Spleen (tissue), 11 donors: Measurements from ENCODE around the gene CD79B. TPM values are rescaled to one million over a fixed set of nuclear protein-coding genes. Genes with fewer than 3 reads are reported as not detected.

ENCODE experiments used
- DNase-seq: peaks from one replicate; pipeline ENCODE4 v3.0.0-alpha.2; 2020
- H3K27ac ChIP-seq, 8 donors: fragments of 200-600 bp; sonication (generic) in 7 of 8; 1 replicate in 4 of 8; 2 replicates in 4 of 8; pipeline versions ENCODE4 v1.5.0 to v1.8.0; 2016 to 2021; ENCODE audit warnings: inconsistent platforms in 4 of 8, mild to moderate bottlenecking in 4 of 8, moderate library complexity in 1 of 8
- H3K27me3 ChIP-seq, 7 donors: fragments of 200-600 bp; sonication (generic) in 6 of 7; replicated peaks in 1 of 7; 1 replicate in 4 of 7; 2 replicates in 3 of 7; pipeline versions ENCODE4 v1.5.0 to v1.8.0; 2016 to 2021; ENCODE audit warnings: inconsistent platforms in 3 of 7, mild to moderate bottlenecking in 1 of 7
- H3K36me3 ChIP-seq, 6 donors: fragments of 200-600 bp; sonication (generic) in 5 of 6; 1 replicate in 4 of 6; 2 replicates in 2 of 6; pipeline versions ENCODE4 v1.5.0 to v1.8.0; 2016 to 2021; ENCODE audit warnings: inconsistent platforms in 2 of 6
- H3K4me1 ChIP-seq, 6 donors: fragments of 200-600 bp; sonication (generic) in 5 of 6; 1 replicate in 3 of 6; 2 replicates in 3 of 6; pipeline versions ENCODE4 v1.5.0 to v1.8.0; 2016 to 2021; ENCODE audit warnings: inconsistent platforms in 3 of 6
- H3K4me3 ChIP-seq, 8 donors: fragments of 200-600 bp; sonication (generic) in 7 of 8; 1 replicate in 4 of 8; 2 replicates in 4 of 8; pipeline versions ENCODE4 v1.5.0 to v1.8.0; 2016 to 2021; ENCODE audit warnings: inconsistent platforms in 4 of 8, mild to moderate bottlenecking in 4 of 8, moderate library complexity in 2 of 8
- H3K9me3 ChIP-seq, 8 donors: fragments of 200-600 bp; sonication (generic) in 7 of 8; 1 replicate in 4 of 8; 2 replicates in 4 of 8; pipeline versions ENCODE4 v1.5.0 to v1.8.0; 2016 to 2021; ENCODE audit warnings: inconsistent platforms in 4 of 8
- POLR2A ChIP-seq, 3 donors: fragments of 450-650 bp; IDR thresholded peaks; one replicate each; pipeline ENCODE4 v1.5.1; 2017; ENCODE audit warnings: antibody characterized with exemption in 3 of 3, mild to moderate bottlenecking in 1 of 3
- POLR2AphosphoS5 ChIP-seq, 3 donors: sonication (generic); formaldehyde crosslinking; IDR thresholded peaks; one replicate each; pipeline ENCODE4 v1.5.1; 2017; ENCODE audit warnings: antibody characterized with exemption in 3 of 3
- WGBS, 5 donors: extraction: QIAGEN DNeasy Blood & Tissue Kit in 3 of 5; methylation state at CpG; one replicate each; pipeline versions ENCODE4 v1.1.5 to v1.1.7; 2013 to 2018; 5-methylcytosine and 5-hydroxymethylcytosine counted together
- intact Hi-C: fragments of 100-400 bp; cut with DNase I; formaldehyde crosslinking; loops from one replicate; pipeline ENCODE4 v1.15.0; 2023; ENCODE audit warnings: low total_unique reads
- polyA plus RNA-seq, 3 donors: library from polyadenylated mRNA; stranded (reverse); fragments of 200-250 nt; gene quantifications; one replicate each; pipeline ENCODE4 v1.2.1, GENCODE V29; 2013
- total RNA-seq, 7 donors: library from RNA; depleted of rRNA in 3 of 7; stranded (reverse); fragments of >200 nt in 3 of 7; fragmentation: NEBNext Ultra II Directional in 4 of 7; extraction: Animal tissue kit (Norgen Biotek cat#: 25700) in 4 of 7; gene quantifications; one replicate each; pipeline versions ENCODE4 v1.1.0 to v1.2.1, GENCODE V29; 2016 to 2021
- TF ChIP-seq, protein P1 (sequence below), 11 experiments: fragments of 200-600 bp in 7 of 11; fragments of 450-650 bp in 4 of 11; sonication (generic) in 4 of 11; IDR thresholded peaks in 8 of 11; conservative IDR thresholded peaks in 3 of 11; 1 replicate in 7 of 11; 2 replicates in 4 of 11; pipeline versions ENCODE4 v1.4.0 to v1.8.0; 2016 to 2021; ENCODE audit warnings: antibody characterized with exemption in 11 of 11, inconsistent platforms in 4 of 11, mild to moderate bottlenecking in 1 of 11
- donor health status: healthy with polysubstance abuse.
- donor health status: DM: no; HTN: no; CAD: no; lungs with moderate emphysema.
- donor health status: DM: no; HTN: no; CAD: no.
- donor health status: Bipolar disorder and iron deficiency.
- donor health status: healthy.
- donor health status: DM: no; HTN: no; CAD: no.
- donor health status: DM: yes; HTN: yes; CAD: no.

The CD79B gene
- total and polyA plus RNA-seq, 10 donors = 149 to 659 (median 208) TPM

GRCh38 chr17:63928966-63929695 lies 3.0 kb downstream of the CD79B start:
- H3K4me3 ChIP-seq = peak overlapping the region; percentile 51 to 95 (median 72)

DNA sequence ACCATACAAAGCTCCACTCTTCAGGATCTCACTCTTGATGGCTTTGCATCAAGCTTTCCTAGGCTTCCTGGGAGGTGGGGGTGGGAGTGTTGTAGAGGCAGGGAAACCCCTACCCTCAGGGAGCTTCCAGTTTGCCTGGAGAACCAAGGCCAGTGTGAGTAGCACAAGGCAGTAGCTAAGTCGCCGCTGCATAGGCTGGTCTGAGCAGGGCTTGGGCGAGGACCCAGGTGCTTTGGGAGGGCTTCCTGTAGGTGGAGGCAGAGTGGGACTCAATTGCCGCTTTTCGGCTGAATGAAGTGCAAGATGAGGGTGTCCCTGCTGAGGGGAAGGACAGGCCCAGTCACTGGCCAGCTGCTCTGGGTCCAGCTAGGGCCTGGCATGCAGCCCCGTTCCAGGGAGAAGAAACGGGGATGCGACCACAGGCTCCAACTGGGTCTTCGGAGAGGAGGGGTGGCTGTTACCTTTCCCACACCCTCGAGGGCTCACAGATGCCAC lies 3.9 kb downstream of the CD79B start:
- H3K4me3 ChIP-seq = peak overlapping the region in 6 of 8 donors; percentile 59 to 95 (median 74)
- H3K27me3 ChIP-seq = no peaks in the 10 kb centered on the region
- H3K9me3 ChIP-seq = no peaks in the 10 kb centered on the region
- 70 to 86% (median 76%) methylated on average over 8 to 10 of the region's 10 CpGs for WGBS, 5 donors
- H3K4me1 ChIP-seq = peaks cover 47 to 100% (median 89%) of the 10 kb centered on the region in 6 donors
- peaks cover 0 to 41% (median 19%) of the 10 kb centered on the region in 6 donors for H3K36me3 ChIP-seq
- TF ChIP-seq POLR2AphosphoS5 (IDR thresholded peaks at IDR 0.05) (peak in 1 of 3 donors; percentile 50), POLR2A (IDR thresholded peaks at IDR 0.05) (no peak)
- intact Hi-C loops = loop anchor here (10.0 kb wide), 1 partner anchor 57 kb away; no protein-coding TSS in a partner anchor
- DNase-seq = peak; percentile 73
- peak overlapping the region in 7 of 8 donors; percentile 55 to 94 (median 85) for H3K27ac ChIP-seq

More at GRCh38 chr17:63928966-63929695, 3.0 kb downstream of the CD79B start:
- WGBS, 5 donors = 78 to 95% (median 86%) methylated on average over 10 of the region's 10 CpGs
- Histone ChIP-seq H3K9me3 (no peaks in the 10 kb centered on the region), H3K4me1 (peaks cover 41 to 100% (median 87%) of the 10 kb centered on the region in 6 donors), H3K27ac (peak overlapping the region; percentile 51 to 94 (median 86)), H3K36me3 (peaks cover 0 to 41% (median 19%) of the 10 kb centered on the region in 6 donors), H3K27me3 (no peaks in the 10 kb centered on the region)
- intact Hi-C loops = loop anchor here (10.0 kb wide), 1 partner anchor 56 kb away; no protein-coding TSS in a partner anchor
- peak; percentile 74 for DNase-seq
- TF ChIP-seq POLR2A (IDR thresholded peaks at IDR 0.05) (no peak), POLR2AphosphoS5 (IDR thresholded peaks at IDR 0.05) (no peak)
- TF ChIP-seq, protein P1, sequence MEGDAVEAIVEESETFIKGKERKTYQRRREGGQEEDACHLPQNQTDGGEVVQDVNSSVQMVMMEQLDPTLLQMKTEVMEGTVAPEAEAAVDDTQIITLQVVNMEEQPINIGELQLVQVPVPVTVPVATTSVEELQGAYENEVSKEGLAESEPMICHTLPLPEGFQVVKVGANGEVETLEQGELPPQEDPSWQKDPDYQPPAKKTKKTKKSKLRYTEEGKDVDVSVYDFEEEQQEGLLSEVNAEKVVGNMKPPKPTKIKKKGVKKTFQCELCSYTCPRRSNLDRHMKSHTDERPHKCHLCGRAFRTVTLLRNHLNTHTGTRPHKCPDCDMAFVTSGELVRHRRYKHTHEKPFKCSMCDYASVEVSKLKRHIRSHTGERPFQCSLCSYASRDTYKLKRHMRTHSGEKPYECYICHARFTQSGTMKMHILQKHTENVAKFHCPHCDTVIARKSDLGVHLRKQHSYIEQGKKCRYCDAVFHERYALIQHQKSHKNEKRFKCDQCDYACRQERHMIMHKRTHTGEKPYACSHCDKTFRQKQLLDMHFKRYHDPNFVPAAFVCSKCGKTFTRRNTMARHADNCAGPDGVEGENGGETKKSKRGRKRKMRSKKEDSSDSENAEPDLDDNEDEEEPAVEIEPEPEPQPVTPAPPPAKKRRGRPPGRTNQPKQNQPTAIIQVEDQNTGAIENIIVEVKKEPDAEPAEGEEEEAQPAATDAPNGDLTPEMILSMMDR (IDR thresholded peaks at IDR 0.05 in 8 of 11, conservative IDR thresholded peaks at IDR 0.05 in 3 of 11) = no peak

- H3K4me1 ChIP-seq = peaks cover 47 to 100% (median 85%) of the 10 kb centered on the region in 6 donors
- peak overlapping the region in 7 of 8 donors; percentile 51 to 94 (median 85) for H3K27ac ChIP-seq
- no peaks in the 10 kb centered on the region for H3K9me3 ChIP-seq
- TF ChIP-seq POLR2A (IDR thresholded peaks at IDR 0.05) (no peak), POLR2AphosphoS5 (IDR thresholded peaks at IDR 0.05) (peak in 2 of 3 donors; percentile 61 to 72)
- H3K4me3 ChIP-seq = peak overlapping the region in 6 of 8 donors; percentile 59 to 95 (median 74)
- H3K36me3 ChIP-seq = peaks cover 0 to 41% (median 19%) of the 10 kb centered on the region in 6 donors
- 52 to 64% (median 57%) methylated on average over 6 to 8 of the region's 8 CpGs for WGBS, 5 donors
- intact Hi-C loops = loop anchor here (10.0 kb wide), 1 partner anchor 57 kb away; no protein-coding TSS in a partner anchor
- no peaks in the 10 kb centered on the region for H3K27me3 ChIP-seq
- DNase-seq = peak; percentile 79
These were observed 4.5 kb downstream of the CD79B start for GRCh38 chr17:63927464-63928171.

DNA sequence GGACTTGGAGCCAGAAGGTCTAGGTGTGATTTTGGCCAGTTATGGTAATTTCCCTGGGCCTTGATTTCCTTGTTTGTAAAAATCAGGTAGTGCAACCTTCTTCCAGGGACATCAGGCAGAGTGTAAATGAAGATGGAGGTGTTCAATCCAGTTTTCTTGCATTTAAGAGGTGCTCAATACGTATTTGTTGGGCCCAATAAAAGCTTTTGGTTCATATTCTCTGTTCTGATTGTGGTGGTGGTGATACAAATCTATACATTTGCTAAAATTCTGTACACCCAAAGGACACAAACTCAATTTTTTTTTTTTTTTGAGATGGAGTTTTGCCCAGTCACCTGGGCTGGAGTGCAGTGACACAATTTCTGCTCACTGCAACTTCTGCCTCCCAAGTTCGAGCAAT lies 6.0 kb downstream of the CD79B start:
- peaks cover 0 to 41% (median 19%) of the 10 kb centered on the region in 6 donors for H3K36me3 ChIP-seq
- H3K27ac ChIP-seq = peak overlapping the region in 6 of 8 donors; percentile 46 to 94 (median 86)
- H3K9me3 ChIP-seq = no peaks in the 10 kb centered on the region
- no peaks in the 10 kb centered on the region for H3K27me3 ChIP-seq
- no peak overlapping the region for H3K4me3 ChIP-seq
- TF ChIP-seq POLR2AphosphoS5 (IDR thresholded peaks at IDR 0.05) (no peak), POLR2A (IDR thresholded peaks at IDR 0.05) (no peak)
- TF ChIP-seq, protein P1 (IDR thresholded peaks at IDR 0.05 in 8 of 11, conservative IDR thresholded peaks at IDR 0.05 in 3 of 11) = no peak
- intact Hi-C loops = loop anchor here (10.0 kb wide), 1 partner anchor 59 kb away; no protein-coding TSS in a partner anchor
- peaks cover 34 to 93% (median 71%) of the 10 kb centered on the region in 6 donors for H3K4me1 ChIP-seq
- 82 to 88% (median 84%) methylated on average over 2 of the region's 2 CpGs for WGBS, 5 donors
- DNase-seq = no peak
